ENCODE measurements around the gene CDC7.

DNA sequence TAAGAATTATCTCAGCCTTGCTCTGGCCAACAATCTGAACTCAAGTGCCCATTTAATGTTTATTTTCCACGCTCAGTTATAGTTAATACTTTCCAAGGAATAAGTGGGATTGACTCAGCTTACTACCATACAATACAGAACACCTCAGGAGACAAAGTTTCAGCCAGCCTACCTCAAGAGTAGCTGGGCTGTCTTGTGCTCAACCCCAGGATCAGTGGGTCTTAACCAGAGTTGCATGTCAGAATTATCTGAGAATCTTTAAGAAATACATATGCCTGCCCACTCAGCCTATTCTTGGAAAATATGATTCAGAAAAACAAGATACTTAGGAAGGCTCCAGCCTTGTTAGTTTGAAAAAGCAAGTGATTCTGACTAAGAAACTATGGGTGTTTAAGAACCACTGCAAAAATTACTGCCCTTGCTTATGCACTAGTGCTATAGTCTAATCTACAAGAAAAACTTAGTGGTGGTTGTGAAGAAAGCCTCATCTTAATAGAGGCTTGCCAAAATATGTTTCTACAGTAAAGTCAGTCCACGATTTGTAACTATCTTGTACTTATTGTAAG, 20.4 kb downstream of the CDC7 start:
- TF ChIP-seq EZH2 (IDR thresholded peaks at IDR 0.05) = no peak
- TF ChIP-seq, protein P1, sequence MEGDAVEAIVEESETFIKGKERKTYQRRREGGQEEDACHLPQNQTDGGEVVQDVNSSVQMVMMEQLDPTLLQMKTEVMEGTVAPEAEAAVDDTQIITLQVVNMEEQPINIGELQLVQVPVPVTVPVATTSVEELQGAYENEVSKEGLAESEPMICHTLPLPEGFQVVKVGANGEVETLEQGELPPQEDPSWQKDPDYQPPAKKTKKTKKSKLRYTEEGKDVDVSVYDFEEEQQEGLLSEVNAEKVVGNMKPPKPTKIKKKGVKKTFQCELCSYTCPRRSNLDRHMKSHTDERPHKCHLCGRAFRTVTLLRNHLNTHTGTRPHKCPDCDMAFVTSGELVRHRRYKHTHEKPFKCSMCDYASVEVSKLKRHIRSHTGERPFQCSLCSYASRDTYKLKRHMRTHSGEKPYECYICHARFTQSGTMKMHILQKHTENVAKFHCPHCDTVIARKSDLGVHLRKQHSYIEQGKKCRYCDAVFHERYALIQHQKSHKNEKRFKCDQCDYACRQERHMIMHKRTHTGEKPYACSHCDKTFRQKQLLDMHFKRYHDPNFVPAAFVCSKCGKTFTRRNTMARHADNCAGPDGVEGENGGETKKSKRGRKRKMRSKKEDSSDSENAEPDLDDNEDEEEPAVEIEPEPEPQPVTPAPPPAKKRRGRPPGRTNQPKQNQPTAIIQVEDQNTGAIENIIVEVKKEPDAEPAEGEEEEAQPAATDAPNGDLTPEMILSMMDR (IDR thresholded peaks at IDR 0.05) = no peak

Measured in neural progenitor cell (in vitro differentiated cells).